ENCODE results near the gene SMAD7.

SMAD7 gene

DNA sequence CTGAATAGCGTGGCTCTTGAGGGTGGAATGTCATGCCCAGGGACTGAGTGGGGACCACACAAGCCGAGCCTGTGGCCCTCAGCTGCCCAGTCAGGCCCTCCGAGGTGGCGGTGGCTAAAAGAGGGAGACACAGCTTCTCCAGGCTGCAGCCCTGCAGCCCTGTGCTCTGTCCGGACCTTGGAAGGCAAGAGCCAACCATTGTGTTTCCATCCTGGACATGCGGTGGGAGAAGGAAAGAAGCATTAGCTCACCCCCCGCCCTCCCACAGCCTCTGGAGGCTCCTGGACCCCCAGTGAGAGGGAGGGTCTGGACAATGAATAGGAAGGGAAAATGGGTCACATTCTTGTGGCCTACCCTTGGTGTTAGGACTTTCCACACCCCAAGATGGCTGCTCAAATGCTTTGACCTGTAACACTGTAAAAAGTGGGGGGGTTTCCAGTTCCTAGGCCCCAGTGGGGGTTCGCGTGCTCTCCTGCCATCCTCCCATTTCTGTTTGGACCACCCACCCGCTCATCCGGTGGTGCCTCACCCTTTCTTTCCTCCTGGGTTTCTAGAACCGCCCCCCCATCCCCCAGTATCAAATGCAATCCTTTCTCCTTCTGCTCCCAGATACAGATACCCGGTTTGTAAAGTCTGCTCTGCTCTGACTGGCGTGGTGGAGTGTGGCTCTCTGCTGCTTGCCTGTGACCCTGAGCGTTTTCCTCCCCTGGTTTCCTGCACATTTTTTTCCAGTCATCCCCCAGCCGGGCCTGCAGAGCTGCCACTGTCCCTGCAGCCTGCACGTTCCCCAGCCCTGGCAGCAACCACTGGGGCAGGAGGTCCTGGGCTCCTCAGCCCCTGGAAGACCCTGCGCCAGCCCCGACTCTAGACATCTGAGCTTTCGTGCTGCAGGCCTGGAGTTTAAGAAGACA lies 36.3 kb upstream of the SMAD7 start:
- no peak for DNase-seq (ENCODE audit: low read depth in 2 of 2)

GRCh38 chr18:48985161-48985560 lies 34.4 kb upstream of the SMAD7 start:
- DNase-seq (ENCODE audit: low read depth in 2 of 2), result no peak

- DNase-seq (ENCODE audit: low read depth in 2 of 2), result no peak
These were observed 33.1 kb upstream of the SMAD7 start for GRCh38 chr18:48983793-48984437.

DNA sequence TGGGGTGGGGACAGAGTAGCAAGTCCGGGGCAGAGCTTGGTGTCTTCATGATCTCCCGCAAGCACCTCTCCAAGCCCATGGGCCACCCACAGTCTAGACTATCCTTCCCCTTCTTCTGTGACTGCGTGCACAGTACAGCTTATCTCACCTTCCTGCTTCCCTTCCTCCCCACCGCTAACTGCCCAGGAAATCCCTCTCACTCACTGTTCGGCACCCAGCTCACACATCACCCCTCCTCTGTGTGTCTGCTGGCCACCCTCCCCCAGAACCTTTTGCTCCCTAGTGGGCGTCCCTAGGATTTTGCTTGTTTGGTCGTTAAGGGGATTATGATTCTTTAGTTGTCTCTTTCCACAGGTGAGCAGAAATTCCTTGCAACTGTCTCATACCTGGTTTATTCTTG lies 31.5 kb upstream of the SMAD7 start:
- DNase-seq (ENCODE audit: low read depth in 2 of 2), result no peak

DNA sequence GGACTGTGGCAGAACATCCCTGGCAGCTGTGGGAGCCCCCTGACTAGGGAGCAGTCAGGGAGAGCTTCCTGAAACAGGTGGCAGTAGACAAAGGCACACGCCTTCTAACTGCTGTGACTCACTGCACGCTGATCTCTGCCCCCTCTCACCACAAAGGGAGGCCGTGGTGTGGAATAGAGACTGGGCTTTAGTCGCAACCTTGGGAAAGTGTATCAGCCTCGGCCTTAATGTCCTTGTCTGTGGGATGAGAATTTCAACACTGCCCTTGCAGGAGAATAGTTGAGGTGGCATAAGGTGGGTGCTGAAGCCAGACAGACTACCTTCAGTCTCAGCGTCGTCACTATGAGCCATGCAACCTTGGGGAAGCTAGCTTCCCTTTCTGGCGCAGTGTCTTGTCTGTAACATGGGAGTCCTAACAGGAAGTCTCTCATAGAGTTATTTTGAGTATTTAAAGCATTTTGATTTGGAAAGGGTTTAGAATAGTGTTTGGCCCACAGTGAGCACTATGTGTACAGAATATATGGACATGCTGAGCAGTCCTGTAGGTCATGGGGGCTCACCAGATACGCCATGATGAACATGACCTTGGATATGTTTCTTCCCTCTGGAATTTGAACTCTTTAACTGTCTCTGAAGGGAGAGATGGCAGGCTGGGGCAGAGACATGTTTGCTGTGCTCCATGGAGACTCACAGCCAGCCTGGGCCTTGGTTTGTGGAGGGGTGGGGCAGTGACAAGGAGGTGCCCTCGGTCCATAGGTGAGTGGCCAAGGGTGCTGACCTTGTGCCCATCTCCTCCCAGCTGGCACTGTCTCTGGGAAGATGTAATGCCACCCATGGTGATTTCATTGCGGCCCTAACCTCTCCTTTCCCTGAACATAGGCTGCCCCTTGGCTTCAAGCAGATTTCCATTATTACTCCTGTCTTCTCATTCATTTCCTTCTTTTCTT lies 29.5 kb upstream of the SMAD7 start:
- DNase-seq (ENCODE audit: low read depth in 2 of 2), result no peak

GRCh38 chr18:48977914-48978313 lies 27.1 kb upstream of the SMAD7 start:
- DNase-seq (ENCODE audit: low read depth in 2 of 2), result no peak

GRCh38 chr18:48975817-48976649 lies 25.3 kb upstream of the SMAD7 start:
- peak; percentile 30 to 31 for DNase-seq (ENCODE audit: low read depth in 2 of 2)

DNA sequence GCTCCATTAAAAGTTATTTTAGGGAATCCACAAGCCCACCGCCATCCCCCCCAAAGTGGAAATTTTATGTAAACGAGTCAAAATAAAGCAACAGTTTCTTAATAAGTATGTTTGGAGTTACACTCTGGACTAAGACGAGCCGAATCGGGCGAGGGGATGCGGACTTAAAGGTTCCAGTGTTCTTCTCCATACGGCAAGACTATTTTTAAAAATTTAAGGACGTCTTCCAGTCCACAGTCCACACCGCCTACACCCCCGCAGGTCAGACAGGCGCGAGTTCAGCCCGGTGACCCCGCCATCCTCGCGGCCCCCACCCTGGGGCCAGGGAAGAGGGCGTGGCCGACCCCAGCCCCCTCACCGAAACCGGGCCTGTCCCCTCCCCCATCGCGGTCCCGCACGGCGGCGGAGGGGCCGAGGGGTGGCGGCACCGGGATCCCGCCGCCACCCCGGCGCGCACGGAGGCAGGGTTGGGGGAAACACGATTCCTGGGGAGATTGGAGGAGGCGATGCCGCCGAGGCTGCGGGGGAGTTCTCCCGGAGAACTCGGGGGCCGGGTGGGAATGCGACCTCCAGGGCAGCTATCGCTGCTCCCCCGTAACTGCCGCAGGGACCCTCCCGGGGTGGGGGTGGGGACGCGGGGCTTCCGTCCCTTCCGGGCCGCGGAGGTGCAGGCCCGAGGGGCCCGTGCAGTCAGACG lies 24.5 kb upstream of the SMAD7 start:
- DNase-seq (ENCODE audit: low read depth in 2 of 2), result no peak

- DNase-seq (ENCODE audit: low read depth in 2 of 2), result no peak
These were observed 23.7 kb upstream of the SMAD7 start for GRCh38 chr18:48974304-48975119.

DNA sequence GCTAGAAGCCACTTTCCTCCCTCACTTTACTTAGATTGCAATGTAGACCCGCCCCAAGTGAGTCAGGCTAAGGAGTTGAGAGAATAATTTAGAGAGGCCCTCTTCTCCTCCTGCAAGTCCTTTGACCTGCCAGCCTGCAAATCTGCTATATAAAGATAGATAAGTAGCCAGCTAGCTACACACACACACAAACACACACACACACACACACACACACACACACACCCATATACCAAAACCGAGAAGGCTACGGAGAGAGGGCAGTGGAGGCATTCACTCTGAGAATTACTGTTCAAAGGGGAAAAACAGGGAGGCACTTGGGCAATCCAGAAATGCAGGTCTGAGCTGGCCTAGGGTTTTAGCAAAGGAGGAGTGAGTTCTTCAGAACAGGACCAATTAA lies 23.0 kb upstream of the SMAD7 start:
- no peak for DNase-seq (ENCODE audit: low read depth in 2 of 2)

- no peak for DNase-seq (ENCODE audit: low read depth in 2 of 2)
These were observed 17.8 kb upstream of the SMAD7 start for GRCh38 chr18:48968412-48969215.

- DNase-seq (ENCODE audit: low read depth in 2 of 2), result no peak
These were observed 16.8 kb upstream of the SMAD7 start for GRCh38 chr18:48967545-48967944.

DNA sequence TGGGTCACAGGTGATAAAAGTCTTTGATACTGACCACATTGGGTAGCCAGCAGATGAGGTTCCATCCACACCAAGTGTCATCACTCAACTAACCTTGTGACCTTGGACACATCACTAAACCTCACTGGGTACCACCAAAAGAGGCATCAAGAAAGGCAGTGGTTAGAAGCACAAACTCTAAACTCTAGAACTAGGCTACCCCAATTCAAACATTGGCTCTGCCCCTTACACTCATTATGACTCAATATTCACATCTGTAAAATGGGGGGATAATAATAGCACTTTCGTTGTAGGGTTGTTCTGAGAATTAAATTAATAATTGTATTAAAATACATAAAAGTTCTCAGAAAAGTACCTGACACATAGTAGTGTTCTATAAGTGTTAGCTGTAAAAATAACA lies 15.8 kb upstream of the SMAD7 start:
- DNase-seq (ENCODE audit: low read depth in 2 of 2), result no peak

DNA sequence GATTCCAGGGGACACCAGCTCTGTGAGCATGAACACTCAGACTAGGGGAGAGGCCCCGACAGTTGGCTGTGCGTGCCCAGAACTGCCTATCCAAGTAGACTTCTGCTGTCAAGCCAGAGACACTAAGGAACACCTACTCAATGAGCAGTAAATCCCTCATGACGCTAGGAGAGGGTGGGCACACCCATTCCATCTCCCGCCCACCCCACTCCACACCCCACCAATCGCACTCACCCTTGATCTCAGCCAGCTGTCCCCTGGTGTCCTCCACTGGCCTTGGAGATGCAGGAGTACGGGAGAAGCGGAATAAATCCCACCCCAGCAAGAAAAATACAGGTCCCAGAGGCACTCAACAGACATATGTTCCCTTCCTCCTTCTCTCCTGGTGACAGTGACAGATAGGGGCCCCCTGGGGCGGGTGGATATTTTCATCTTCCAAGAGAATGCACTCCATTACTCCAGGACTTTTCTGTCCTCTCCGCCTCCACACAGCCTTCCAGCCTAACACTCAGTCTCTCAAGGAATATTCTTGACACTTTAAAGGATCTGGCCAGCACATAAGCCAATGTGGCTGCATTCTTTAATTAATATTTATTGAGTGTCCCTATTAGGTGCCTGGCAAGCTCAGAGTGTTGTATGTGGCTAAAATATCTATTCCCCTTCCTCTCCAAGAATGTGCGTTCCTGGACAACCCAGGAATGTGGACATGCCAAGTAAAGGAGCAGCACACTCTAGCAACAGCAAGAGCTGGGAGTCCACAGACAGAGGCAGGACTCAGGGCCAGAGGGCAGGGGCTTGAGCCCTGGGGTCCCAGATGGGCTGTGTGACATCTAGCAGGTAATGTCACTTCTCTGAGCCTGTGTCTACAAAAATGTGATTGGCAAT lies 13.1 kb upstream of the SMAD7 start:
- DNase-seq (ENCODE audit: low read depth in 2 of 2), result no peak

- DNase-seq (ENCODE audit: low read depth in 2 of 2), result no peak
These were observed 12.3 kb upstream of the SMAD7 start for GRCh38 chr18:48962994-48963561.

DNA sequence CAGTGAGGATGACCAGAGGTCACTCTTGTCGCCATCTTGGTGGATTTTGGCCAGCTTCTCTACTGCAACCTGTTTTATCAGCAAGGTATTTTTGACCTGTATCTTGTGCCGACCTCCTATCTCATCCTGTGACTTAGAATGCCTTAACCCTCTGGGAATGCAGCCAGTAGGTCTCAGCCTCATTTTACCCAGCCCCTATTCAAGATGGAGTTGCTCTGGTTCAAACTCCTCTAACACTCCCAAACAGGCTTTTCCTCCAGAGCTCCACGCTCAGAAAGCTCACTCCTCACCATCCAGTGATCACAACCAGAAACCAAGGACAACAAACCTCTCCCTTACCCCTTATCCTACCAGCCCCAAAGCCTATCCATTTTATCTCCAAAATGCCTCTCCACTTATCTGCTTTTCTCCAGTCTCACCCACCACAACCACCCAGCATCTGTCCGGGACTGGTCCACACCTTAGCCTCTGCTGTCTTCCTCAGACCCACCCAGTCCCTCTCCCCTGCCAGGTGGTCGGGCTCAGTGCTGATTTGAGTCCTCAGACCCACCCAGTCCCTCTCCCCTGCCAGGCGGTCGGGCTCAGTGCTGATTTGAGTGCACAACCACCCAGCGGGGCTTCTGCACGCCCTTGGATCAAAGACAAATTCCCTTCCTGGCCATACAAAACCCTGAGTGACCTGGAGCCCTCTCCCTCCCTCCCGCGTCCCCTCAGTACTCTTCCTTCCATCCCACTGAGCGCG lies 11.7 kb upstream of the SMAD7 start:
- no peak for DNase-seq (ENCODE audit: low read depth in 2 of 2)

- DNase-seq (ENCODE audit: low read depth in 2 of 2), result no peak
These were observed 10.8 kb upstream of the SMAD7 start for GRCh38 chr18:48961547-48961946.
